Left colon (tissue), 2 donors: Measurements from ENCODE around the gene COASY. TPM values are rescaled to one million over a fixed set of nuclear protein-coding genes. Genes with fewer than 3 reads are reported as not detected.
"Not testable (repeated sequence)": the region's sequence is repeated elsewhere in the genome, so short reads cannot be mapped to it uniquely, and the experiment has no call there.

Experiments
- ATAC-seq: fragments of 200-7000 bp; cut with Tn5 transposase; one replicate; pipeline ENCODE4 v1.9.1; 2020; ENCODE audit warnings: mild to moderate bottlenecking, moderate library complexity
- DNase-seq, 2 donors: peaks; one replicate each; pipeline ENCODE4 v3.0.0-alpha.2; 2020
- intact Hi-C, 2 donors: fragments of 100-400 bp; cut with DNase I in 1 of 2; cut with micrococcal nuclease in 1 of 2; formaldehyde crosslinking; loops; one replicate each; pipeline versions ENCODE4 v1.11.2 to v1.14.0; 2022; cut with DNase I, micrococcal nuclease
- total RNA-seq, 2 donors: library from RNA; stranded (reverse); fragmentation: NEBNext Ultra II Directional; extraction: Animal tissue kit (Norgen Biotek cat#: 25700); gene quantifications; one replicate each; pipeline ENCODE4 v1.2.1, GENCODE V29; 2021
- donor health status: DM: no; HTN: no; CAD: no.
- donor health status: DM: yes; HTN: yes; CAD: no.

The COASY gene
- total RNA-seq, 2 donors from 2014 or later, result 92.6 to 122 TPM

DNA sequence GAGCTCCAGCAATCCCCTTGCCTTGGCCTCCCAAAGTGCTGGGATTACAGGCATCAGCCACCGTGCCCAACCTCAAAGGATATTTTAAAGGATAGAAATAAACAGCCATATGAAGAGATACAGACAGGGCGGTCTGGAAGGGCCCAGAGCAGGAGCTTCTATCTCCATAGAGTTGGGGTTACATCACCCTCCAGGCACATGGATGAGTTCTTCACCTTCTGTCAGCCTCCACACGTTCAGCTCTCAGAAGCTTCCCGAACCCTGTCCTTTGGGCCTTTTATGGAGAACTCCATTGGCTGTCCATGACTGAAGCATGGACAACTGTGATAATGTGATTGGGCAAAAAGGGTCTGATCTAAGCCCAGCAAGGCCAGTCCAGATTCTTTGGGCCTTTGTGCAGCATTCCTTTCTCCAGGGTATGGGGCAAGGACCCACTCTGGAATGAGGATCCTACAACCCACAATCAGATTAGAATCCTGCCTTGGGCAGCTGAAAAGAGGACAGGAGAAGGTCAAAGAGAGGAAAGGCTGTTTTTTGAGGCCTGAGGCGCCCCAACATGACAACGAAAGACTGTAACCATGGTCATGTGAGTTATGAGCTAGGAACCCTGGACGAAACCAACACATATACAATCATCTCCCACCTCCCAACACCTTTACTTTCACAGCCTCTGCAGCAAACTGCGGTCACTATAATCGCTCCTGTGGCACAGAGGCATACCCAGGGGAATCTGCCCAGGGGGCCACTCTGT lies 16.0 kb upstream of the COASY start:
- intact Hi-C loops, DNase-seq, ATAC-seq: not testable (repeated sequence)

DNA sequence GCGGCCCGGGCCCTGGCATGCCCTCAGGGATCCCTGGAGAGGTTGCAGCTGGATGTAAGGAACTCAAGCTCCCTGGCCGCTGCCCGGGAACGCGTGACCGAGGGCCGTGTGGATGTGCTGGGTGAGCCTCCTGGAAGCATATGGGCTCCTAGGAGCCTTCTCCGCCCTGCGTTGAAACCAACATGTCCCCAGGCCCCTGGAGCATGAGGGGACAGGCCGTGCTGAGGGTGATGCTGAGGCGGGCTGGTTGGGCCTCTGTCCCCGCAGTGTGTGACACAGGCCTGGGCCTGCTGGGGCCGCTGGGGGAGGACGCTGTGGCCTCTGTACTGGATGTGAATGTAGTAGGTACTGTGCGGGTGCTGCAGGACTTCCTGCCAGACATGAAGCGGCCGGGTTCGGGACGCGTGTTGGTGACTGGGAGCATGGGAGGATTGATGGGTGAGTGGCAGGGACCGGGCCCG lies 14.9 kb upstream of the COASY start:
- DNase-seq (peak in 1 of 2 donors; percentile 23), ATAC-seq (no peak)
- intact Hi-C loops, result no loop called here

DNA sequence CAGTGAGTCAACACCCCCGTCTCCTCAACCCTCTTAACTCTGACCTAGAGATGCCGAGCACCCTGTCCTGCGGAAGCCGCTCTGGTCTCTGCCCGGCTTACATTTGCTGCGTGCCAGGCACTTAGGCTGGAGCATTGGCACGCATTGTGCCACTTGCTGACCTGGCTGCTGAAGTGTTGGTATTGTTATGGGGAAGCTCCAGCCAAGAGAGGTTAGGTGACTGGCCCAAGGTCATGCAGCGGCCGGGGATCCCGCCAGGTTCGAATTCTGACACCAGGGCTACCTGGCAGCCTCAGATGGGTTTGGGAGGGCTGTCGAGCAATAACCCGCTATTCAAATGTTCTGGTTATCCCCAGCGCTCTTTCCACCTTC lies 14.3 kb upstream of the COASY start:
- ATAC-seq, result no peak
- intact Hi-C loops, result no loop called here
- DNase-seq, result peak in 1 of 2 donors; percentile 21

DNA sequence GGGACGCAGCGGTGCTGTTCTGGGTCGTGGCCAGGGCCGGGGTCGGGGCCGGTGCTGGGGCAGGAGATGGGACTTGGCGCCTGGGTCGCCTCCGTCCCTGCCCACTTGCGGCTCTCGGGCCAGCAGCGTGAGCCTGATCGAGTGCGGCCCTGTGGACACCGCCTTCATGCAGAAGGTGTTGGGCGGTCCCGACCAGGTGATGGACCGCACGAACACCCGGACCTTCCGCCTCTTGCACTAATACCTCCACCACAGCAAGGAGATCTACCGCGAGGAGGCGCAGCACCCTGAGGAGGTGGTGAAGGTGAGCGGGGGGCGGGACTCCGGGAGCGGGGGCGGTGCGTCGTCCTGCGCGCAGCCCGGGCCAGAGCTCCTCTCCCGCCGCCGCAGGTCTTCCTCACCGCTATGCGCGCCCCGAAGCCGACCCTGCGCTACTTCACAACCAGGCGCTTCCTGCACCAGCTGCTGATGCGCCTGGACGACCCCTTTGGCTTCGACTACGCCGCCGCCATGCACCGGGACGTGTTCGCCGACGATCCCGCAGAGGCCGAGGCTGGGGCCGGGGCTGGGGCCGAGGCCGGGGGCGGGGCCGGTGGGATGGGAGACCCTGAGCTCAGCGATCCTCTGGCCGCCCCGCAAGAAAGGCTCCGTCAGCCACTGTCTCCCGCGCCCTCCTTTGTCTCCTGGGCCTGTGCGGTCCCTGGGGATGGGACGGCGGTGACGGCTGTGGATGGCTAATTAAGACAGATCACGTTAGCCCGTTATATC lies 13.7 kb upstream of the COASY start:
- DNase-seq (peak; percentile 88 to 96), ATAC-seq (peak; percentile 92)
- intact Hi-C loops, result no loop called here

DNA sequence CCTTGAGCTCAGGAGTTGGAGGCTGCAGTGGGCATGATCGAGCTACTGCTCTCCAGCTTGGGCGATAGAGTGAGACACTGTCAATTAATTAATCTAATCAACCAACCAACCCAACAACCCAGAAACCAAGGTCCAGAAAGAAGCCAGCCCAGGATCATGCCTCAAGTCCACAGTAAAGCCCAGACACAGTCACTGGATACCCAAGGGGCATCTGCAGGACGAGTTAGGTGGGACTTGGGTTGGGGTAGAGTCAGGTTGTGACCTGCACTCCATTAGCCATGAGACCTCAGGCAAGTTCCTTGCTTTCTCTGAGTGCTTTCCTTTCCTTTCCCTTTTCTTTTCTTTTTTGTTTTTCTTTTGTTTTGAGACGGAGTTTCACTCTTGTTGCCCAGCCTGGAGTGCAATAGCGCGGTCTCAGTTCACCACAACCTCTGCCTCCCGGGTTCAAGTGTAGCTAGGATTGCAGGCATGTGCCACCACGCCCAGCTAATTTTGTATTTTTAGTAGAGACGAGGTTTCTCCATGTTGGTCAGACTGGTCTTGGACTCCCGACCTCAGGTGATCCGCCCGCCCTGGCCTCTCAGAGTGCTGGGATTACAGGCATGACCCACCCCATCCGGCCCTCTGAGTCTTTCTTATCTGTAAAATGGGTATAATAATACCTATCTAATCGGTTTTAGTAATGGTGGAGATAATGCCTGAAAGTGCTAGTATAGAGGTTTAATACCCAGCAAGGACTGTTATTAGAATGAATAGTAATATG lies 12.8 kb upstream of the COASY start:
- intact Hi-C loops, result no loop called here
- DNase-seq (no peak), ATAC-seq (no peak)

DNA sequence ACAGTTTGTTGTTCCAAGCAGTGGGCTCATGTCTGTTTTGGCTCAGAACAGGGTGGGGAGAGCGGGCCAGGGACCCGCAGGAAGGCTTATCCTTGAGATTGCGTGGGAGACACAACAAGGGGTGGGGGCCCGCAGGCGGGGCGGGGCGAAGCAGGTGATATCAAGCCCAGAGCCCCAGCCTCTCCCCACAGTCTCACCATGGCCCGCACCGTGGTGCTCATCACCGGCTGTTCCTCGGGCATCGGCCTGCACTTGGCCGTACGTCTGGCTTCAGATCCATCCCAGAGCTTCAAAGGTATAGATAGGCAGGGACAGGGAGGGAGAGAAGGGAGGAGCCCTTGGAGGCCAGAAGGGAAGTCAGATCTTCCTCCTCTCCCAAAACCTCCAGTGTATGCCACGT lies 9.2 kb upstream of the COASY start, which contains the start of gene HSD17B1:
HSD17B1 (plus strand) TSS at position 188 of the 400 bp plus-strand sequence; CDS start at position 199, 11 bp downstream.
- intact Hi-C loops, ATAC-seq: not testable (repeated sequence)

DNA sequence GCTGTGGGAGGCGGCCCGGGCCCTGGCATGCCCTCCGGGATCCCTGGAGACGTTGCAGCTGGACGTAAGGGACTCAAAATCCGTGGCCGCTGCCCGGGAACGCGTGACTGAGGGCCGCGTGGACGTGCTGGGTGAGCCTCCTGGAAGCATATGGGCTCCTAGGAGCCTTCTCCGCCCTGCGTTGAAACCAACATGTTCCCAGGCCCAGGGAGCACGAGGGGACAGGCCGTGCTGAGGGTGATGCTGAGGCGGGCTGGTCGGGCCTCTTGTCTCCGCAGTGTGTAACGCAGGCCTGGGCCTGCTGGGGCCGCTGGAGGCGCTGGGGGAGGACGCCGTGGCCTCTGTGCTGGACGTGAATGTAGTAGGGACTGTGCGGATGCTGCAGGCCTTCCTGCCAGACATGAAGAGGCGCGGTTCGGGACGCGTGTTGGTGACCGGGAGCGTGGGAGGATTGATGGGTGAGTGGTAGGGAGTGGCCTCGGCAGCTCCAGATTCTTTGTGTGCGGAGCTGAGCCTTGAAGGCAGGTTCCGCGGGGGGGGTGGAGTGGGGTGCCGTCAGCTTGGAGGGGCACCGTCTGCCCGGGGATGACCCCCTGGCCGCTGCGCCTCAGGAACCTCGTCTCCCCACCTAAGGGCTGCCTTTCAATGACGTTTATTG lies 8.7 kb upstream of the COASY start:
- intact Hi-C loops, result no loop called here
- DNase-seq, result peak; percentile 29
- no peak for ATAC-seq

More for the DNA sequence above, 9.2 kb upstream of the COASY start, which contains the start of gene HSD17B1:
- DNase-seq, result not testable (repeated sequence)

DNA sequence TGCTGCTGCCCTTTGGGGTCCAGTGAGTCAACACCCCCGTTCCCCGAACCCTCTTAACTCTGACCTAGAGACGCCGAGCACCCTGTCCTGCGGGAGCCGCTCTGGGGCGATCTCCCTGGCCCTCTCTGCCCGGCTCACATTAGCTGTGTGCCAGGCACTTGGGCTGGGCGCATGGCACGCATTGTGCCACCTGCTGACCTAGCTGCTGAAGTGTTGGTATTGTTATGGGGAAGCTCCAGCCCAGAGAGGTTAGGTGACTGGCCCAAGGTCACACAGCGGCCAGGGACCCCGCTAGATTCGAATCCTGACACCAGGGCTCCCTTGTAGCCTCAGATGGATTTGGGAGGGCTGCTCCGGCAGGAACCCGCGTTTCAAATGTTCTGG lies 8.1 kb upstream of the COASY start:
- intact Hi-C loops, result no loop called here
- ATAC-seq, result peak; percentile 47
- peak; percentile 36 to 42 for DNase-seq

DNA sequence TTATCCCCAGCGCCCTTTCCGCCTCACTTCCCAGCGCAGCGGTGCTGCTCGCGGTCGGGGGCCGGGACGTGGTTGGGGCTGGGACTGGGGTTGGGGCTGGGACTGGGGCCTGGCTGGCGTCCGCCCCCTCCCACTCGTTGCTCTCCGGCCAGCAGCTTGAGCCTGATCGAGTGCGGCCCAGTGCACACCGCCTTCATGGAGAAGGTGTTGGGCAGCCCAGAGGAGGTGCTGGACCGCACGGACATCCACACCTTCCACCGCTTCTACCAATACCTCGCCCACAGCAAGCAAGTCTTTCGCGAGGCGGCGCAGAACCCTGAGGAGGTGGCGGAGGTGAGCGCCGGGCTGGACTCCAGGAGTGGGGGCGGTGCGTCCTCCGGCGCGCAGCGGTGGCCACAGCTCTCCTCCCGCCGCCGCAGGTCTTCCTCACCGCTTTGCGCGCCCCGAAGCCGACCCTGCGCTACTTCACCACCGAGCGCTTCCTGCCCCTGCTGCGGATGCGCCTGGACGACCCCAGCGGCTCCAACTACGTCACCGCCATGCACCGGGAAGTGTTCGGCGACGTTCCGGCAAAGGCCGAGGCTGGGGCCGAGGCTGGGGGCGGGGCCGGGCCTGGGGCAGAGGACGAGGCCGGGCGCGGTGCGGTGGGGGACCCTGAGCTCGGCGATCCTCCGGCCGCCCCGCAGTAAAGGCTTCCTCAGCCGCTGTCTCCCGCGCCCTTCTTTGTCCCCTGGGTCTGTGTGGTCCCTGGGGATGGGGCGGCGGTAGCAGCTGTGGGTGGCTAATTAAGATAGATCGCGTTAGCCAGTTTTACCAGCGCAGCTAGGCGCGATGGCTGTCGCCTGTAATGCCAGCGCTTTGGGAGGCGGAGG lies 7.5 kb upstream of the COASY start:
- peak; percentile 89 for ATAC-seq
- peak; percentile 88 to 92 for DNase-seq
- intact Hi-C loops, result no loop called here

DNA sequence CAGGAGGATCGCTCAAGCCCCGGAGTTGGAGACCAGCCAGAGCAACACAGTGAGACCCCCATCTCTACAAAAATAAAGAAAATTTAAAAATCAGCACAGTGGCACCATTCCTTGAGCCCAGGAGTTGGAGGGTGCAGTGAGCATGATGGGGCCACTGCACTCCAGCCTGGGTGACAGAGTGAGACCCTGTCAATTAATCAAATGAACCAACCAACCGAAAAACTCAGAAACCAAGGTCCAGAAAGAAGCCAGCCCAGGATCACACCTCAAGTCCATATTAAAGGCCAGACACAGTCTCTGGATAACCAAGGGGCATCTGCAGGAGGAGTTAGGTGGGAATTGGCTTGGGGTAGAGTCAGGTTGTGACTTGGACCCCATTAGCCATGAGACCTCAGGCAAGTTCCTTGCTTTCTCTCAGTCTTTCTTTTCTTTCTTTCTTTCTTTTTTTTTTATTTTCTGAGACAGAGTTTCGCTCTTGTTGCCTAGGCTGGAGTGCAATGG lies 6.8 kb upstream of the COASY start:
- ATAC-seq, result no peak
- no peak for DNase-seq

DNA sequence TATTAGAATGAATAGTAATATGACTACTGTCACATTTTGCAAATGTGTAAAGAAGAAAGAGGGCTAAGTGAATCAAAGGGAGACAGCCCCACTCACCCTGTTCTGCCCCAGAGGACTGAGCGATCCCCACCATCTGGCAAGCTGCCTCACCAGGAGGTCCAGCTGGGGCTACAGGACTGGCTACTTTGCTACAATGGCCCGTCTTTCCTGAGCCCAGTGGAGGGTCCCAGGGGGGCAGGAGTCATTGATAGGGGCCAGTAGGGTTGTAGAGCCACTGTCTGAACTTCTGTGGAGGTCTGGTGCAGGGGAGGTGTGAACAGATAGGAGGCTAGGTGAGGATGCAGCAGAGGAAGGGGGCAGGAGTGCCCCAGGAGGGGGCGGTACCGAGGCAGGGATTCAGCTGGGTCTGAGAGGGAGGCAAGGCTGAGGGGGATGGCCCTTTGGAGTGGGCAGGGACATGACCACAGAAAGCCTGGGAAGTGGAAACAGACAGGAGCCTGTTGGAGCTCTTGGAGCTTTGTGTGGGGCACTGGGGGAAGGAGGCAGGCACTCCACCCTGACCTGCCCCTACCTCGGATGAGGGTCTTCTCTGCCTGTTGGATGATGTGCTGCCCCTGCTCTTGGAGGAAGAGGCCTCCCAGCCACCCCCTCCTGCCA lies 5.9 kb upstream of the COASY start:
- intact Hi-C loops, ATAC-seq: not testable (repeated sequence)
- DNase-seq, result peak in 1 of 2 donors; percentile 32

More for the DNA sequence above, 6.8 kb upstream of the COASY start:
- intact Hi-C loops, result no loop called here

DNA sequence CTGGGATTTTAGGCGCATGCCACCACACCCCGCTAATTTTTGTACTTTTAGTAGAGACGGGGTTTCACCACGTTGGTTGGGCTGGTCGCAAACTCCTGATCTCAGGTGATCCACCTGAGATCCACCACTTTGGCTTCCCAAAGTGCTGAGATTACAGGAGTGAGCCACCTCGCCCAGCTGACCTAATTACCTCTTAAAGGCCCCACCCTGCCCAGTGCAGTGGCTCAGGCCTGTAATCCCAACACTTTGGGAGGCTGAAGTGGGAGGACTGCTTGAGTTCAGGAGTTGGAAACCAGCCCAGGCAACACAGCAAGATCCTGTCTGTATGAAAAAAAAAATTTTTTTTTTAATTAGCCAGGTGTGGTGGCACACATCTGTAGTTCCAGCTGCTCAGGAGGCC lies 2.9 kb upstream of the COASY start:
- intact Hi-C loops, result no loop called here
- DNase-seq, result peak; percentile 48 to 54
- peak; percentile 29 for ATAC-seq

DNA sequence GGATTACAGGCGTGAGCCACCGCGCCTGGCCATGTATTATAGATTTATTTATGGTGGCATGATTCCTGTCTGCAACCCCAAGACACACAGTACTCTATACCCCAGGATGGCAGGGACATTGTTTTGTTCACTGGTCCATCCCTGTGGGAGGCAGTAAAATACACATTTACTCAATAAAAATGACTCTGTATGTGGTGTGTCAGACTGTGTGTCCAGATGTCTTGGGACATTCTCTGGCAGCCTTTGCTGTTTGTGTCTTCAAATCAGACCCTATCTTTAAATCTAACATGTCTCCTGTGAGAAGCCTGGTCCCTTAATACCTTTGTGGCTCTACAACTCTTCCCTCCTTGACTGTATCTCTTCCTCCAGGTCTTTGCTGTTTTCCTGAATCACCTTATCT lies 1.7 kb upstream of the COASY start:
- ATAC-seq, result no peak
- DNase-seq, result no peak
- intact Hi-C loops, result no loop called here

DNA sequence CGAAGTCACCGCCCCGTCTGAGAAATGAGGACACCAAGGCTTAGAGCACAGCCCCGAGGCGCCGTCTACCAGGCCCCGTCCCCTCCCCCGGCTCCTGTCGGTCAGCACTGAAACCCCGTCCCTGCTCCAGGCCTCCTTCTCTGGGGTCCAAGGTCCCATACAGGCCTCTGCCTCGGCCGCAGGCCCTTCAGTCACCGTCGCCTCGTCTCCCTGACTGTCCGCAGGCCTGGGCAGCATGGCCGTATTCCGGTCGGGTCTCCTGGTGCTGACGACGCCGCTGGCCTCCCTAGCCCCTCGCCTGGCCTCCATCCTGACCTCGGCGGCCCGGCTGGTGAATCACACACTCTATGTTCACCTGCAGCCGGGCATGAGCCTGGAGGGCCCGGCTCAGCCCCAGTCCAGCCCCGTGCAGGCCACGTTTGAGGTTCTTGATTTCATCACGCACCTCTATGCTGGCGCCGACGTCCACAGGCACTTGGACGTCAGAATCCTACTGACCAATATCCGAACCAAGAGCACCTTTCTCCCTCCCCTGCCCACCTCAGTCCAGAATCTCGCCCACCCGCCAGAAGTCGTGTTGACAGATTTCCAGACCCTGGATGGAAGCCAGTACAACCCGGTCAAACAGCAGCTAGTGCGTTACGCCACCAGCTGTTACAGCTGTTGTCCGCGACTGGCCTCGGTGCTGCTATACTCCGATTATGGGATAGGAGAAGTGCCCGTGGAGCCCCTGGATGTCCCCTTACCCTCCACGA lies 617 bp downstream of the COASY start:
- peak in 1 of 2 donors; percentile 42 for DNase-seq
- ATAC-seq, result peak; percentile 11
- intact Hi-C loops, result no loop called here

DNA sequence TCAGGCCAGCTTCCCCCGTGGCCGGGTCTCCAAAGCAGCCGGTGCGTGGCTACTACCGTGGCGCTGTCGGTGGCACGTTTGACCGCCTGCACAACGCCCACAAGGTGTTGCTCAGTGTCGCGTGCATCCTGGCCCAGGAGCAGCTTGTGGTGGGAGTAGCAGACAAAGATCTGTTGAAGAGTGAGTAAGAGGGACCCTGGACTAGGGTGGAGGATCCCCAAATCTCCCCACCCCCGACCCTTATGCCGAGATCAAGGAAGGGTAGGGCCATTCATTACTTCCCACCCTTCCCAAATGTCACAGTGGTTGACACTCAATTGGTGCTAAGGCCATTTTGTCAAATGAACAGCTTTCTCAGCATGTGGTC lies 1.2 kb downstream of the COASY start:
- ATAC-seq, result no peak
- intact Hi-C loops, result no loop called here
- DNase-seq, result peak in 1 of 2 donors; percentile 32

DNA sequence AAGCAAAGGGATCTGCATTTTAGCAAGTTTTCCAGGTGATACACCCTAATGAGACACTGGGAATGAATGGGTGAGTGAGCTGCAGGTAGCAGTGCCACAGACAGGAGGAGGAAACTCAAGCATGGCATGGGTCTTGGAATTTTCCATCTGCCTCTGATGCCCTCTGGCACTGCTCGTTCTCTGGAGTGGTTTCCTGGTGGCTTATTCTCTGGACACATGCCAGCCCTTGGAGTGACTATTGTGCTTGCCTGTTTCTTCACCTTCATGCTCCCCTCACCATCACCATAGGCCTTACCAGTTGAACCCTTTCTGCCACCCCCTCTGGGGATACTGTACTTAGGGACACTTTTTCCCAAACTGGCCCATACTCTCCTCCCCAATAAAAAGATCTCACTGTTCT lies 1.6 kb downstream of the COASY start:
- ATAC-seq, result no peak
- DNase-seq, result peak in 1 of 2 donors; percentile 32
- intact Hi-C loops, result no loop called here
